Sigmoid colon (tissue), 4 donors: Measurements from ENCODE around the gene TMEM138.

Experiments
- CTCF ChIP-seq, 4 experiments: fragments of 450-650 bp in 3 of 4; fragments of 200-600 bp in 1 of 4; IDR thresholded peaks; one replicate each; pipeline ENCODE4 v1.5.1; 2016 to 2019; ENCODE audit warnings: antibody characterized with exemption in 4 of 4, mild to moderate bottlenecking in 3 of 4, moderate library complexity in 2 of 4
- EP300 ChIP-seq, 4 donors: sonication (generic); formaldehyde crosslinking; IDR thresholded peaks; one replicate each; pipeline ENCODE4 v1.6.1; 2017; ENCODE audit warnings: antibody characterized with exemption in 4 of 4
- POLR2A ChIP-seq, 2 donors: fragments of 450-650 bp; IDR thresholded peaks; one replicate each; pipeline ENCODE4 v1.6.1; 2016; ENCODE audit warnings: antibody characterized with exemption in 2 of 2, mild to moderate bottlenecking in 2 of 2, moderate library complexity in 2 of 2
- POLR2AphosphoS5 ChIP-seq, 4 donors: sonication (generic); formaldehyde crosslinking; IDR thresholded peaks; one replicate each; pipeline ENCODE4 v1.6.1; 2017; ENCODE audit warnings: antibody characterized with exemption in 4 of 4

- no peak for TF ChIP-seq CTCF (IDR thresholded peaks at IDR 0.05)
- TF ChIP-seq EP300 (IDR thresholded peaks at IDR 0.05): no peak
- no peak for TF ChIP-seq POLR2AphosphoS5 (IDR thresholded peaks at IDR 0.05)
- no peak for TF ChIP-seq POLR2A (IDR thresholded peaks at IDR 0.05)
Observed at GRCh38 chr11:61414547-61414946, 52.4 kb downstream of the TMEM138 start.
